Astrocyte (in vitro differentiated cells and primary cell): ENCODE measurements around the gene AAMP. TPM values are rescaled to one million over a fixed set of nuclear protein-coding genes. Genes with fewer than 3 reads are reported as not detected.

Experiments
- DNase-seq: peaks from one replicate; pipeline ENCODE4 v3.0.0-alpha.2; 2010; ENCODE audit warnings: low read depth
- FAIRE-seq: peaks from 2 replicates; lab custom pipeline; 2011; peaks lifted over from hg19 to GRCh38; lab: Jason Lieb, UNC
- H2AFZ ChIP-seq: 2 replicates; pipeline ENCODE4 v1.6.0; 2012; ENCODE audit warnings: low read depth, low read length, inconsistent platforms
- H3K27ac ChIP-seq: 2 replicates; pipeline ENCODE4 v1.5.1; 2011; ENCODE audit warnings: low read depth, low read length, inconsistent platforms
- H3K27me3 ChIP-seq: 2 replicates; pipeline ENCODE4 v1.6.0; 2011; ENCODE audit warnings: low read length, inconsistent platforms; ENCODE audit not compliant: insufficient read depth
- H3K36me3 ChIP-seq: 2 replicates; pipeline ENCODE4 v1.5.1; 2011; ENCODE audit warnings: low read length, inconsistent platforms; ENCODE audit not compliant: insufficient read depth
- H3K4me1 ChIP-seq: 2 replicates; pipeline ENCODE4 v1.5.1; 2011; ENCODE audit warnings: low read length, inconsistent platforms; ENCODE audit not compliant: insufficient read depth
- H3K4me2 ChIP-seq: 2 replicates; pipeline ENCODE4 v1.6.0; 2012; ENCODE audit warnings: low read length, inconsistent platforms
- H3K4me3 ChIP-seq: 2 replicates; pipeline ENCODE4 v1.5.1; 2011; ENCODE audit warnings: low read depth, mild to moderate bottlenecking, low read length, inconsistent platforms; ENCODE audit not compliant: insufficient read depth
- H3K79me2 ChIP-seq: 2 replicates; pipeline ENCODE4 v1.6.0; 2012; ENCODE audit warnings: mild to moderate bottlenecking, low read length, inconsistent platforms; ENCODE audit not compliant: insufficient read depth
- H3K9ac ChIP-seq: 2 replicates; pipeline ENCODE4 v1.6.0; 2012; ENCODE audit warnings: mild to moderate bottlenecking, low read length, inconsistent platforms
- H3K9me3 ChIP-seq: 2 replicates; pipeline ENCODE4 v1.5.1; 2012; ENCODE audit warnings: low read depth, mild to moderate bottlenecking, low read length, inconsistent platforms; ENCODE audit not compliant: insufficient read depth
- H4K20me1 ChIP-seq: 2 replicates; pipeline ENCODE4 v1.6.0; 2012; ENCODE audit warnings: low read length, inconsistent platforms; ENCODE audit not compliant: insufficient read depth
- H3K27ac Mint-ChIP-seq: one replicate; pipeline ENCODE4 v1.8.0; 2021; ENCODE audit warnings: mild to moderate bottlenecking, mixed read lengths; ENCODE audit not compliant: unreplicated experiment
- H3K27me3 Mint-ChIP-seq: one replicate; pipeline ENCODE4 v1.8.0; 2021; ENCODE audit warnings: low read depth, mixed read lengths; ENCODE audit not compliant: unreplicated experiment
- H3K36me3 Mint-ChIP-seq: one replicate; pipeline ENCODE4 v1.8.0; 2021; ENCODE audit warnings: low read depth, mixed read lengths; ENCODE audit not compliant: unreplicated experiment
- H3K4me1 Mint-ChIP-seq: one replicate; pipeline ENCODE4 v1.8.0; 2021; ENCODE audit warnings: low read depth, mixed read lengths; ENCODE audit not compliant: unreplicated experiment
- H3K4me3 Mint-ChIP-seq: one replicate; pipeline ENCODE4 v1.8.0; 2021; ENCODE audit warnings: mild to moderate bottlenecking, moderate library complexity, mixed read lengths; ENCODE audit not compliant: unreplicated experiment
- H3K9me3 Mint-ChIP-seq: one replicate; pipeline ENCODE4 v1.8.0; 2021; ENCODE audit warnings: mild to moderate bottlenecking, mixed read lengths; ENCODE audit not compliant: unreplicated experiment
- CTCF ChIP-seq: IDR thresholded peaks from 2 replicates; pipeline ENCODE4 v1.5.1; 2011; ENCODE audit warnings: low read depth, mild to moderate bottlenecking, inconsistent platforms, low read length, moderate library complexity; ENCODE audit not compliant: insufficient read depth
- EZH2 ChIP-seq: IDR thresholded peaks from 2 replicates; pipeline ENCODE4 v1.6.1; 2012; ENCODE audit warnings: mild to moderate bottlenecking, low read length, inconsistent platforms; ENCODE audit not compliant: insufficient read depth
- total RNA-seq: library from RNA; stranded (reverse); gene quantifications from 2 replicates; pipeline ENCODE4 v1.2.1, GENCODE V29; 2021

AAMP gene
- total RNA-seq, 1 donor from 2014 or later = 87.3 TPM

GRCh38 chr2:218276986-218277755, 7.2 kb upstream of the AAMP start:
- Histone ChIP-seq H2AFZ (no peak overlapping the region), H3K36me3 (peaks cover 47% of the 10 kb centered on the region), H3K4me3 (no peak overlapping the region), H3K9me3 (no peaks in the 10 kb centered on the region), H4K20me1 (peaks cover 9% of the 10 kb centered on the region), H3K4me2 (no peak overlapping the region), H3K79me2 (peaks cover 12% of the 10 kb centered on the region), H3K9ac (no peak overlapping the region), H3K27ac (no peak overlapping the region), H3K27me3 (no peaks in the 10 kb centered on the region), H3K4me1 (peaks cover 12% of the 10 kb centered on the region)
- Mint-ChIP-seq H3K4me3 (no peak overlapping the region), H3K4me1 (peaks cover 6% of the 10 kb centered on the region), H3K9me3 (no peaks in the 10 kb centered on the region), H3K27ac (no peak overlapping the region), H3K27me3 (no peaks in the 10 kb centered on the region), H3K36me3 (peaks cover 12% of the 10 kb centered on the region)
- no peak for TF ChIP-seq CTCF
- no peak for TF ChIP-seq EZH2
- FAIRE-seq (no peak), DNase-seq (no peak)

- Histone ChIP-seq H3K27ac (no peak overlapping the region), H3K4me2 (no peak overlapping the region), H3K4me3 (no peak overlapping the region), H3K9me3 (no peaks in the 10 kb centered on the region), H3K27me3 (no peaks in the 10 kb centered on the region), H3K36me3 (peaks cover 42% of the 10 kb centered on the region), H3K9ac (no peak overlapping the region), H3K4me1 (peaks cover 13% of the 10 kb centered on the region), H4K20me1 (no peaks in the 10 kb centered on the region), H3K79me2 (peaks cover 16% of the 10 kb centered on the region), H2AFZ (no peak overlapping the region)
- no peak overlapping the region for H3K27ac Mint-ChIP-seq
- H3K36me3 Mint-ChIP-seq = peaks cover 12% of the 10 kb centered on the region
- peaks cover 5% of the 10 kb centered on the region for H3K4me1 Mint-ChIP-seq
- H3K9me3 Mint-ChIP-seq = no peaks in the 10 kb centered on the region
- TF ChIP-seq CTCF (no peak), EZH2 (no peak)
- no peak overlapping the region for H3K4me3 Mint-ChIP-seq
- FAIRE-seq (no peak), DNase-seq (no peak)
- H3K27me3 Mint-ChIP-seq = no peaks in the 10 kb centered on the region
These were observed 5.6 kb upstream of the AAMP start for GRCh38 chr2:218275371-218276072.
